KOPT-K1 (cell line): ENCODE measurements around the gene TOP3A.

ENCODE experiments used
- H3K27ac ChIP-seq: fragments of 200-600 bp; sonication (generic); 2 replicates; pipeline ENCODE4 v1.5.1; 2016; ENCODE audit warnings: antibody characterized with exemption, mild to moderate bottlenecking, low read depth, low read length; ENCODE audit not compliant: poor library complexity, severe bottlenecking
- H3K36me3 ChIP-seq: fragments of 200-600 bp; sonication (generic); 2 replicates; pipeline ENCODE4 v1.5.1; 2017; ENCODE audit warnings: antibody characterized with exemption, mild to moderate bottlenecking, low read length, moderate library complexity; ENCODE audit not compliant: insufficient read depth
- H3K9me3 ChIP-seq: fragments of 200-600 bp; sonication (generic); 2 replicates; pipeline ENCODE4 v1.5.1; 2017; ENCODE audit warnings: antibody characterized with exemption, low read length, mild to moderate bottlenecking; ENCODE audit not compliant: insufficient read depth, poor library complexity, severe bottlenecking

TOP3A gene

DNA sequence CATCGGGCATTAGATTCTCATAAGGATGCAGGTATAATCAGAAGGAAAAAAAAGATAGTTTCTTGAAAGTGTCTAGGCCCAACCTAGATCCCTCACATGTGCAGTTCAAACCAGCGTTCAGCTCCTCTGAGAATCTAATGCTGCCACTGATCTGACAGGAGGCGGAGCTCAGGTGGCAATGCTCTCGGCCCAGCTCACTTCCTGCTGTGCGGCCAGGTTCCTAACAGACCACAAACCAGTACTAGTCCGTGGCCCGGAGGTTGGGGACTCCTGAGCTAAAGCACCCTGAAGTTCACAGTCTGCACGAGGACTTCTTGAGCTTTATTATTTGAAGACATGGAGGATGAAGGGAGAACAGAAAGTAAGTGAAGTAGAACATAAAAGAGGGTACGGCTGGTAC is 17.1 kb upstream of the TOP3A start:
- Histone ChIP-seq H3K36me3 (peaks cover 95% of the 10 kb centered on the region), H3K9me3 (no peaks in the 10 kb centered on the region), H3K27ac (no peak overlapping the region)

DNA sequence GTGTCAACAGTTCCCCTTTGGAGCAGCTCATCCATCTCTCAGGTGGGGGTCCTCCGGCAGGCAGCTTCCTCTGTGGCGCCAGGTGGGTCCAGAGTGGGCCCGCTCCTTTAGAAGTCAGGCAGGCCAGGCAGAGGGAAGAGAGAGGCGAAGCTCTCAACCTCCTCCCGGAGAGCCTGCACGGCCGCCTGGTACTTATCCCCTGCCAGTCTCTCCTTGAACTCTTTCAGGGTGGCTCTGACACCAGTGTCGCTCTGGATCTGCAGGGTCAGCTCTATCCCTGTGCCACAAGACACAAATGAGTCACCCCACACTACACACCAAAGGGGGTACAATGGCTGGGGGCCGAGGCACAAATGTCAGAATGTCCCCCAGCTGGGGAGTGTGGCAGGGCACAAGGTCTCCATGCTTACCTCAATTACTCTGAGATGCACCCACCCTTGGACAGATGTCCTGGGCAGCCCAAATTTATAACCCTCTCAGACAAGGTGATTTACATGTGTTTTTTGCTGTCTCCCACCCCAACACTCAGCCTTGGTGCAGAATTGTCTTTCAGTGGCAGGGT is 13.9 kb upstream of the TOP3A start:
- Histone ChIP-seq H3K9me3 (no peaks in the 10 kb centered on the region), H3K27ac (no peak overlapping the region), H3K36me3 (peaks cover 91% of the 10 kb centered on the region)

DNA sequence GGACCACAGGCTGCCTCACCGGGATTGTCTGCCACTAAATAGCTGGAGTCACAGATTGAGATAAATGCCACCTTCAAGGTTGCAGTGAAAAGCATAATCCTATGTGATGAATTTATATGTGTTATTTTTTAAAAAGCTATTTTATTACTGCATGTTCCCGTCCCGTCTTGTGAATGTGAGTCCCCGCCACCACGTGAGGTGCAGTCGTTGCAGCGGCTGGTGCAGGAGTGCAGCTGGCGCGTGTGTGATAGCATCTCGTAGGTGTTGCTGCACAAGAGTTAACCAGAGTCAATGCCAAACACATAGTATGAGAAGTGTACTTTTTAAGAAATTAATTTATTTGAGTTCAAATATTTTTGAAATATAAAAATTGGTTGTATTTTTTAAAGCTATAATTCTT is 12.8 kb upstream of the TOP3A start:
- peaks cover 94% of the 10 kb centered on the region for H3K36me3 ChIP-seq
- no peaks in the 10 kb centered on the region for H3K9me3 ChIP-seq
- no peak overlapping the region for H3K27ac ChIP-seq

DNA sequence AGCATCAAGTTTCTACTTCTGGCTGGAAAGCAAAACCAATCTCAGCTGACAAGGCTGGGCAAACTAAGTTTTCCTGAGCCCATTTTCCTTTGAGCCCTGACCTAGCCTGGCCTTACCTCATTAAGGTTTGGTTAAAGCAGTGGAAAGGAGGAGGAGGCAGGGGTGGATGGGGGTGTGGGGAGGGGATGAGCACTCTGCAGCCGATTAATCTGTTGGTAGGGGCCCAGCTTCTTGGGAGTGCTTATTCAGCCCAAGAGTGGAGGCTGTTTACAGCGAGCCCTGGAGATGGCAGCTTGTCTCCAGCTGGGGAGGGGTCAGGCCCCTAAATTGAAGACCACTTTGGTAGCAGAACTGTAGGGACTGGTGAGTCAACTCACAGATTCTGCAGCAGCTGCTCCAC is 12.3 kb upstream of the TOP3A start:
- H3K36me3 ChIP-seq: peaks cover 94% of the 10 kb centered on the region
- no peak overlapping the region for H3K27ac ChIP-seq
- H3K9me3 ChIP-seq: no peaks in the 10 kb centered on the region

DNA sequence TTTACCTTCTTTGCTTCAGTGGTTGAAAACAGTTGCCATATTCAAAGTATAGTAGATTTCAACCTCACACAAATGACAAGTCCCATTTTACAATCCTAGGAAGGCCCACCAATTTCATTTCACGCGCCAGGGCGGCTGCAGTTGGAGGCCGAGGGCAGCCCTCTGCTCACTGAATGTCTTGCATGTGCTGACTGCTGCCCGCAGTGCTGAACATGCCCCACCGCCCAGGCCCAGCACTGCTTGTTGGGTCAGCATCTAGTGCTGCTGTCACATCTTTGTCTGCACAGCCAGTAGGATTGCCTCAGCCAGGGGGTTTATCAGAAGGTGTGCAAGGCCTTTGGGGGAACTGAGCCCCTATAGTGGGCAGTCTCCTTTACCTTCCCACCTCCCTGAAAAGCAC is 11.8 kb upstream of the TOP3A start:
- H3K9me3 ChIP-seq: no peaks in the 10 kb centered on the region
- no peak overlapping the region for H3K27ac ChIP-seq
- peaks cover 90% of the 10 kb centered on the region for H3K36me3 ChIP-seq

DNA sequence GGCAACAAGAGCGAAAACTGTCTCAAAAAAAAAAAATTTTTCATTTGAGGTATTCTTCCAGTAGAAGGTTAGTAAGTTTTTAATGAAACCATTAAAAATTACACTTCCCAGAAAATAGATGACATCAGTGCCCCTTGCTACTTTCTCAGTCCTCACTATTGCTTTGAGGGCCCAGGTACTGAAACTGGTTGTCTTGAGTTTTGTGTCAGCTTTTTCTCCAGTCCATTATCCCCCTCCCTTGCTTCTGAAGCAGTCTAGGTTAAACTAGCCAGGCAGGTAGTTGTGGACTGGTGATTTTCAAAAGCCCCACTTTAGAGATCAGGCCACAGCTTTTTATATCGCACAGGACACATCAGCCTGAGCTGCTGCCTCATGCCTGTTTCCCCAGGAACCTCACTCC is 11.2 kb upstream of the TOP3A start:
- Histone ChIP-seq H3K36me3 (peaks cover 89% of the 10 kb centered on the region), H3K9me3 (no peaks in the 10 kb centered on the region), H3K27ac (no peak overlapping the region)

DNA sequence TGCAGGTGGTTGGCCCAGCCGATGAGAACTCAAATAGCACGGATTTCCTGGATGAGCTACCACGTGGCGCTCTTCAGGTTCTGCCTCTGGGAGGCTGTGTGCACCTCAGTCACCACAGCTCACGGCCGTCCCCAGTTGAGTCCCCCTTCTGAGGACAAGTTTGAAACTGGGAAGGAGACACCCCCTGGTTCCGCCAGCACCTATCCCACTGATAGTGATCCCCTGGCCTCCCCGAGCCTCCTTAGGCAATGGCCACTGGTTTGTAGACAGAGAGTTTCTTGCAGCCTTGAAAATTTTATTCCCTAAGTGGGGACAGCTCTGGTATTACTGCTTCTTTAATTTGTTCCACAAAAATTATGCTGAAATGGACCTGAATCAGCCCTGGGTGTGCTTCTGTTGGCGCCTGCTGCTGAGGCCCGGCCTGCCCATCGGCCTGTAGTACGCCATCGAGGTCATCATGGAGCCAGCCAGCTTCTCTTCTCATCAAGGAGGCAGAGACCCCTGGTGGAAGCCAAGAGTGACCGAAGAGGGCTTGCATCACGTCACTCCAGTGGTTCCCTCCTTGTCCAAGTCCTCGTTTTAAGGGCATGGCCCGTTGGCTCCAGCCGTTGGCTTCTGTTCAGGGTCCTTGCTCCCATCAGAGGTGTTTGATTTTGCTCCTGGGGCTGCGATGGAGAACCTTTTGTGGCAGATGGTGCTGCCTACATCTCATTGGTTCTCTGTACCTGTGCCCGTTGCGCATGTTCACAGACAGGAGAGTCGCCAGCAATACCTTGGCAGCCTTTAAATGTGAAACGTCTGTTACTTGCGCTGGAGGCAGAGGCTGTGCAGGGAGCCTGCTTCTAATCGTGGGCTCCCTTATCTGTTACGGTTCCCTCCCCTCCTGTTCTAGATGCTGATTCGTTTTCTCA is 9.6 kb upstream of the TOP3A start:
- peaks cover 89% of the 10 kb centered on the region for H3K36me3 ChIP-seq
- H3K9me3 ChIP-seq: no peaks in the 10 kb centered on the region
- H3K27ac ChIP-seq: no peak overlapping the region

DNA sequence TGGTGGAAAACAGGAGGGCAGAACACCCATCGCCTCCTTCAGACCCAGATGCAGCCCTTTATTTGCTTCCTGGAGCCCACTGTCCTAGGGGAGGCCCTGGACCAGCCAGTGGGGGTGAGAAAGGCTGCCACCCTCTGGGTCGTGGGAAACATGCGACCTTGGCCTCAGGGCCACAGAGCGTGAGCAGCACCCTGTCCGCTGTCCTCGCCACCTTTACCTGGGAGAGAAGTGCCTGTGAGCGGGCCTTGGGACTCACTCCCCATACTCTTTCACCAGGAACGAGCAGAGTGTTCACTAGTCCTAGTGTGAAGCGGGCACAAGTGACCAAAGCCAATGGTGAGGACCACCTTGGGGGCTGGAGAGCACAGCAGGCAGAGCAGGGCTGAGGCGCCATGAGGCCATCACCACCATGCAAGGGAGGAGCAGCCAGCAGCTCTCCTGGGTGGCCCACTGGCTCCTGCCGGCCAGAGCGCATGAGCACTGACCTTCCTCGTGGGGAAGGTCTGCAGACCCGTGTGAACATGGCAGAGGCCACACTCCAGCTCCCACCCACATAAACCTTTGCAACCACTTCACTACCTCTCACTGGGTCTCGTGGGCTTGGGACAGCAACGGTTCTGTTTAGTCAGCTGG is 8.8 kb upstream of the TOP3A start:
- peaks cover 89% of the 10 kb centered on the region for H3K36me3 ChIP-seq
- no peaks in the 10 kb centered on the region for H3K9me3 ChIP-seq
- H3K27ac ChIP-seq: no peak overlapping the region

DNA sequence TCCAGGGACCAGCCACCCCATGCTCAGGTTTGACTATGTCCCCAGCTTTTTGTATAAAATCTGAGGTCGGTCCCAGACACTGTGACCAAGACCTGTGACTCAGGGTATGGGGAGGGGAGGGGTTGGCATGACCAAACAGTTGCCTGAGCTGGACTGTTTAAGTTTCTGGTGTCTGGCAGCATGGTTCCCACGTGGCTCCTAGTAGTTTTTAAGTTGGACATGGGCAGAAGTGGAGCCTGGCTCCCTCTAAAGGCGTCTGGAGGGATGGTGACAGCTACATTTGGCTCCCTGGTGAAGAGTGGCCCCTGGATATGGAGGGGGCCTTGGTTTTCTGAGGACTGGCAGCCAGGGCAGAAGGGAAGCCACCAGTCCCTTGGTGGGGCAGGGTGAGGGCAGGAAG is 8.2 kb upstream of the TOP3A start:
- Histone ChIP-seq H3K9me3 (no peaks in the 10 kb centered on the region), H3K36me3 (peaks cover 86% of the 10 kb centered on the region), H3K27ac (no peak overlapping the region)

DNA sequence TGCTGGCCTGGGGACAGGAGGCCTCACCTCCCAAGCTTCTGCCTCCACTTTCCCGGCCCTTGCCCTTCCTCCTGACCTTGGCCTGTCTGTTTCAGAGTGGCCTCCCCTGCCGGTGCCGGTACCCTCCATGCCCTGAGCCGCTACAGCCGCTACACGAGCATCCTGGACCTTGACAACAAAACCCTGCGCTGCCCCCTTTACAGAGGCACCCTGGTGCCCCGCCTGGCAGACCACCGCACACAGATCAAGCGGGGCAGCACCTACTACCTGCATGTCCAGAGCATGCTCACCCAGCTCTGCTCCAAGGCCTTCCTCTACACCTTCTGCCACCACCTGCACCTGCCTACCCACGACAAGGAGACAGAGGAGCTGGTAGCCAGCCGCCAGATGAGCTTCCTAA is 7.7 kb upstream of the TOP3A start:
- no peaks in the 10 kb centered on the region for H3K9me3 ChIP-seq
- peaks cover 88% of the 10 kb centered on the region for H3K36me3 ChIP-seq

DNA sequence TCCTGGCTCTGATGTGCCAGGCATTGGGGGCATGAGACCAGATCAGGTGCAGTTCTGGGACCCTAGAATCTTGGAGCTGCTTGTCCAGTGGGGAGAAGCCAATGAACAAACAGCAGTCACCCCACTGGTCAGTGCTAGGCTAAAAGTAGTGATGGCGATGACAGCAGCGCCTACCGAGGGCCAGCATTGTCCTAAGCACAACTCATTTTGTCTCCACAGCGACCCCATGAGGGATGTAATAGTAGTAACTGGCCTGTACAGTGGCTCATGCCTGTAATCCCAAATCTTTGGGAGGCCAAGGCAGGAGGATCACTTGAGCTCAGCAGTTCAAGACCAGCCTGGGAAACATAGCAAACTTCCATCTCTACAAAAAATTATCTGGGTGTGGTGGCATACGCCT is 6.5 kb upstream of the TOP3A start:
- Histone ChIP-seq H3K27ac (no peak overlapping the region), H3K36me3 (peaks cover 88% of the 10 kb centered on the region), H3K9me3 (no peaks in the 10 kb centered on the region)

More for the DNA sequence above, 7.7 kb upstream of the TOP3A start:
- H3K27ac ChIP-seq: no peak overlapping the region

DNA sequence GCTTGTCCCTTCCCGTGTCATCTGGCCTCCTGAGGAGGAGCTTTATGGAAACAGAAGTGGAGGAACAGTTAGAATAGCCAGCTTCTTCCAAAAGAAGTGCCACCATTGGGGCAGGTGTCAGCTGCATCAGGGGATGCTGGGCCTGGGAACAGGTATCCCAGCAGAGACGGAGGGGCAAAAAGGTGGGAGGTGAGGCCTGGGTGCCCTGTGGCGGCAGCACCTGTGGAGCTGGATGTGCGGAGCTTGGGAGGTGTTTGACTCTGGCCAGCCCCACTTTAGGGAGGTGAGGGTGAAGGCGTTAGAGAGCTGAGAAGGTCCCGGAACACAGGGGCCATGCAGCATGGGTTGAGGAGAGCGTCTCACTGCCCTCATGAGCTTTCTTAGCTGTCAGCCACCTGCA is 5.5 kb upstream of the TOP3A start:
- Histone ChIP-seq H3K36me3 (peaks cover 83% of the 10 kb centered on the region), H3K9me3 (no peaks in the 10 kb centered on the region), H3K27ac (no peak overlapping the region)

DNA sequence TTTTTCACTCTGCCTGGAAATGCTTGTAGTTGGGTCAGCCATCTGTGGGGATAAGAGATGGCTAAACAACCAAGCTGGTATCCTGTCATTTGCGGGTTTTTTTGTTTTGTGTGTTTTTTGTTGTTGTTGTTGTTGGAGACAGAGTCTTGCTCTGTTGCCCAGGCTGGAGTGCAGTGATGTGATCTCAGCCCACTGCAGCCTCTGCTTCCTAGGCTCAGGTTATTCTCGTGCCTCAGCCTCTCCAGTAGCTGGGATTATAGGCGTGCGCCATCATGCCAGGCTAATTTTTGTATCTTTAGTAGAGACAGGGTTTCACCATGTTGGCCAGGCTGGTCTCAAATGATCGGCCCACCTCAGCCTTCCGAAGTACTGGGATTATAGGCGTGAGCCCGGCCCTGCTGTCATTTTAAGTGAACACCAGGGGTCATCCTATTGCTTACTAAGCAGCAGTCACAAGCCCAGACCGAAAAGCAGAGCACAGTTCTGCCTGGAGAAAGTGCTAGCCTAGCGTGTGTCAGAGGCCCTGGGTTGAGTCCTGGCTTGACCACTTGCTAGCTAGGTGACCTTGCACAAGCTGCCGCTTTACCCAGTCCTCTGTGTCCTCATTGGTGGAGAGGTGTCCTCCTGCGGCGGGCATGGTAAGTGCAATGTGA is 4.9 kb upstream of the TOP3A start:
- H3K27ac ChIP-seq: no peak overlapping the region
- H3K9me3 ChIP-seq: no peaks in the 10 kb centered on the region
- H3K36me3 ChIP-seq: peaks cover 78% of the 10 kb centered on the region

DNA sequence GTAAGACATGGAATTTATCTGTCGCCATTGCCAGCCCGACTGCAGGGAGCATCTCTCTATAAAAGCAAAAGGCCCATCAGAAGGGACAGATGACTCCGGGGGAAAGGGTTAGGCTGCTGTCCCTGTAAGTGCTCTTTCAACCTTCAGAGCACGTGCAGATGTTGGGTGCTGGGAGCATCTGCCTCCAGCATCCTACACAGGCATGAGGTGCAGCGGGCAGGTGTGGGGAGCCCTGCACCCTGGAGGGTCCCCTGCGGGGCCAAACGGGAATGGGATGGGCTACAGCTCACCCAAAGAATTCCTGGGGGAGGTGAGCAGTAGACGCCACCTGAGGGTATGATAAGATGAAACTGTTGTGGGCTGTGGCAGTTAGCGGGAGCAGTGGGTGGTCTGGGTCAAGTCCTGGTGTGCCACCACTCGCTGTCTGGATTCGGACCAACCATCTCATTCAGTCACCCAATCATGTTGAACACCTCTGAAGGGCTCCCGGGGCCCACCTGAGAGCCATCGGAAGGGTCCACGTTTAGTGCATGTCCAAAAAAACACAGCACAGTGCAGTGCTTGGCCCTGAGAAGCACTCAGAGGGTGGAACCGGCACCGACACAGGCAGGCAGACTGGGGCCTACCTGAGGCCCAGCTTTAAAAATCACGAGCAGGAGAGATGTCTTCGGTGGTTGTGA is 4.1 kb upstream of the TOP3A start:
- no peak overlapping the region for H3K27ac ChIP-seq
- no peaks in the 10 kb centered on the region for H3K9me3 ChIP-seq
- H3K36me3 ChIP-seq: peaks cover 69% of the 10 kb centered on the region

DNA sequence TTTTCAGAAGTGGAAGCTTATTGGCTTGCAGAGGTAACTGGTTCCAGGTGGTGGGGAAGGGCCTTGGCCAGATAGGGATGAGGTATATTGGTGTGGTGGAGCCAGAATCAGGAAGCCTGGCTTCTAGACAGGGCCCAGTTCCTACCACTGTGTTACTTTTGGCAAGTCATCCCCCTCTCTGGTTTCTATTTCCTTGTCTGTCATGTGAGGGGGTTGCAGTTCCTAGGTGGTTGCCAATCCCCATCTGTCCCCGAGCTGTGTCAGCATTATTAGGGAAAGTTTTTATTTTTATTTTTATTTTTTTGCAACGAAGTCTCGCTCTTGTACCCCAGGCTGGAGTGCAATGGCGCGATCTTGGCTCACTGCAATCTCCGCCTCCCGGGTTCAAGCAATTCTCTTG is 3.3 kb upstream of the TOP3A start:
- peaks cover 64% of the 10 kb centered on the region for H3K36me3 ChIP-seq

More for the DNA sequence above, 3.3 kb upstream of the TOP3A start:
- Histone ChIP-seq H3K27ac (no peak overlapping the region), H3K9me3 (no peaks in the 10 kb centered on the region)
